Adipocyte (in vitro differentiated cells): ENCODE measurements around the gene PDCD1LG2.

Experiments used
- DNase-seq: peaks from one replicate; pipeline ENCODE4 v3.0.0-alpha.2; 2015; ENCODE audit warnings: low read depth
- H3K27me3 ChIP-seq: replicated peaks from 2 replicates; pipeline ENCODE4 v1.7.0; 2013; ENCODE audit warnings: mild to moderate bottlenecking, low read length, moderate library complexity; ENCODE audit not compliant: control insufficient read depth, insufficient read depth
- H3K36me3 ChIP-seq: 2 replicates; pipeline ENCODE4 v1.7.0; 2013; ENCODE audit warnings: low read length, mild to moderate bottlenecking, moderate library complexity; ENCODE audit not compliant: control insufficient read depth, insufficient read depth, severe bottlenecking
- H3K4me1 ChIP-seq: 2 replicates; pipeline ENCODE4 v1.7.0; 2013; ENCODE audit warnings: mild to moderate bottlenecking, low read length, moderate library complexity; ENCODE audit not compliant: control insufficient read depth, insufficient read depth
- H3K4me3 ChIP-seq: 2 replicates; pipeline ENCODE4 v1.7.0; 2013; ENCODE audit warnings: mild to moderate bottlenecking, low read length, moderate library complexity
- H3K9ac ChIP-seq: 2 replicates; pipeline ENCODE4 v1.7.0; 2013; ENCODE audit warnings: mild to moderate bottlenecking, low read length, moderate library complexity
- H3K9me3 ChIP-seq: 2 replicates; pipeline ENCODE4 v1.7.0; 2013; ENCODE audit warnings: mild to moderate bottlenecking, low read length, moderate library complexity; ENCODE audit not compliant: control insufficient read depth

The PDCD1LG2 gene

GRCh38 chr9:5560443-5561100 is 50.2 kb downstream of the PDCD1LG2 start:
- Histone ChIP-seq H3K27me3 (no peaks in the 10 kb centered on the region), H3K4me3 (no peak overlapping the region), H3K36me3 (no peaks in the 10 kb centered on the region), H3K9ac (no peak overlapping the region), H3K4me1 (peaks cover 20% of the 10 kb centered on the region), H3K9me3 (no peaks in the 10 kb centered on the region)
- DNase-seq: no peak

- DNase-seq: no peak
- H3K9ac ChIP-seq: no peak overlapping the region
- H3K36me3 ChIP-seq: no peaks in the 10 kb centered on the region
- peaks cover 21% of the 10 kb centered on the region for H3K4me1 ChIP-seq
- H3K4me3 ChIP-seq: no peak overlapping the region
- no peaks in the 10 kb centered on the region for H3K9me3 ChIP-seq
- no peaks in the 10 kb centered on the region for H3K27me3 ChIP-seq
Observed at GRCh38 chr9:5561828-5562488, 51.6 kb downstream of the PDCD1LG2 start.

GRCh38 chr9:5562806-5563416 is 52.6 kb downstream of the PDCD1LG2 start:
- no peak overlapping the region for H3K4me3 ChIP-seq
- H3K9me3 ChIP-seq: no peaks in the 10 kb centered on the region
- no peak overlapping the region for H3K9ac ChIP-seq
- DNase-seq: no peak
- peaks cover 11% of the 10 kb centered on the region for H3K4me1 ChIP-seq
- no peaks in the 10 kb centered on the region for H3K36me3 ChIP-seq
- H3K27me3 ChIP-seq: no peaks in the 10 kb centered on the region

- no peak overlapping the region for H3K9ac ChIP-seq
- DNase-seq: no peak
Observed at GRCh38 chr9:5563417-5563815, 53.1 kb downstream of the PDCD1LG2 start.

GRCh38 chr9:5563886-5564285 is 53.6 kb downstream of the PDCD1LG2 start:
- Histone ChIP-seq H3K4me3 (no peak overlapping the region), H3K9ac (no peak overlapping the region), H3K4me1 (peaks cover 5% of the 10 kb centered on the region), H3K9me3 (no peaks in the 10 kb centered on the region), H3K36me3 (no peaks in the 10 kb centered on the region), H3K27me3 (no peaks in the 10 kb centered on the region)
- no peak for DNase-seq

More at GRCh38 chr9:5563417-5563815, 53.1 kb downstream of the PDCD1LG2 start:
- Histone ChIP-seq H3K36me3 (no peaks in the 10 kb centered on the region), H3K9me3 (no peaks in the 10 kb centered on the region), H3K4me1 (peaks cover 6% of the 10 kb centered on the region), H3K4me3 (no peak overlapping the region), H3K27me3 (no peaks in the 10 kb centered on the region)

- H3K4me1 ChIP-seq: peaks cover 14% of the 10 kb centered on the region
- H3K4me3 ChIP-seq: no peak overlapping the region
- no peak overlapping the region for H3K9ac ChIP-seq
- H3K36me3 ChIP-seq: no peaks in the 10 kb centered on the region
- H3K27me3 ChIP-seq: no peaks in the 10 kb centered on the region
- H3K9me3 ChIP-seq: no peaks in the 10 kb centered on the region
- DNase-seq: no peak
Observed at GRCh38 chr9:5566054-5566618, 55.8 kb downstream of the PDCD1LG2 start.

- DNase-seq: no peak
Observed at GRCh38 chr9:5568868-5569267, 58.5 kb downstream of the PDCD1LG2 start.

GRCh38 chr9:5569409-5569808 is 59.1 kb downstream of the PDCD1LG2 start:
- Histone ChIP-seq H3K27me3 (no peaks in the 10 kb centered on the region), H3K9me3 (no peaks in the 10 kb centered on the region), H3K9ac (no peak overlapping the region), H3K4me3 (no peak overlapping the region), H3K4me1 (peaks cover 14% of the 10 kb centered on the region), H3K36me3 (no peaks in the 10 kb centered on the region)
- no peak for DNase-seq

More at GRCh38 chr9:5568868-5569267, 58.5 kb downstream of the PDCD1LG2 start:
- Histone ChIP-seq H3K36me3 (no peaks in the 10 kb centered on the region), H3K4me3 (no peak overlapping the region), H3K9ac (no peak overlapping the region), H3K9me3 (no peaks in the 10 kb centered on the region), H3K4me1 (peaks cover 14% of the 10 kb centered on the region), H3K27me3 (no peaks in the 10 kb centered on the region)

GRCh38 chr9:5569891-5570290 is 59.6 kb downstream of the PDCD1LG2 start:
- Histone ChIP-seq H3K9me3 (no peaks in the 10 kb centered on the region), H3K4me1 (peaks cover 14% of the 10 kb centered on the region), H3K9ac (no peak overlapping the region), H3K4me3 (no peak overlapping the region), H3K36me3 (no peaks in the 10 kb centered on the region), H3K27me3 (no peaks in the 10 kb centered on the region)
- no peak for DNase-seq

- Histone ChIP-seq H3K9ac (no peak overlapping the region), H3K27me3 (no peaks in the 10 kb centered on the region)
- no peak for DNase-seq
Observed at GRCh38 chr9:5571629-5572232, 61.4 kb downstream of the PDCD1LG2 start.

GRCh38 chr9:5574097-5574496 is 63.8 kb downstream of the PDCD1LG2 start:
- H3K27me3 ChIP-seq: no peaks in the 10 kb centered on the region
- H3K9ac ChIP-seq: no peak overlapping the region
- no peaks in the 10 kb centered on the region for H3K9me3 ChIP-seq
- H3K36me3 ChIP-seq: no peaks in the 10 kb centered on the region
- no peak for DNase-seq
- H3K4me1 ChIP-seq: peaks cover 9% of the 10 kb centered on the region
- H3K4me3 ChIP-seq: no peak overlapping the region

More at GRCh38 chr9:5571629-5572232, 61.4 kb downstream of the PDCD1LG2 start:
- Histone ChIP-seq H3K9me3 (no peaks in the 10 kb centered on the region), H3K36me3 (no peaks in the 10 kb centered on the region), H3K4me1 (peaks cover 9% of the 10 kb centered on the region), H3K4me3 (no peak overlapping the region)
